Peyer's patch (tissue), 4 donors: ENCODE data around the gene DPM1. TPM values are rescaled to one million over a fixed set of nuclear protein-coding genes. Genes with fewer than 3 reads are reported as not detected.

Experiments
- DNase-seq, 3 donors: peaks; one replicate each; pipeline ENCODE4 v3.0.0-alpha.2; 2017 to 2019
- H3K27ac ChIP-seq, 4 donors: fragments of 200-600 bp; sonication (generic); one replicate each; pipeline ENCODE4 v1.5.1; 2016 to 2019
- H3K27me3 ChIP-seq, 2 donors: fragments of 200-600 bp; sonication (generic); one replicate each; pipeline ENCODE4 v1.5.1; 2019
- H3K36me3 ChIP-seq, 3 donors: fragments of 200-600 bp; sonication (generic); one replicate each; pipeline ENCODE4 v1.5.1; 2016 to 2019
- H3K4me1 ChIP-seq, 4 donors: fragments of 200-600 bp; sonication (generic); one replicate each; pipeline ENCODE4 v1.5.1; 2016 to 2019
- H3K4me3 ChIP-seq, 4 donors: fragments of 200-600 bp; sonication (generic); 1 replicate in 3 of 4; 2 replicates in 1 of 4; pipeline ENCODE4 v1.5.1; 2016 to 2019; ENCODE audit warnings: mild to moderate bottlenecking in 1 of 4
- H3K9me3 ChIP-seq, 4 donors: fragments of 200-600 bp; sonication (generic); one replicate each; pipeline ENCODE4 v1.5.1; 2016 to 2019; ENCODE audit warnings: mild to moderate bottlenecking in 1 of 4
- POLR2A ChIP-seq, 2 donors: fragments of 450-650 bp; IDR thresholded peaks; one replicate each; pipeline ENCODE4 v1.5.1; 2017; ENCODE audit warnings: antibody characterized with exemption in 2 of 2, mild to moderate bottlenecking in 2 of 2, moderate library complexity in 2 of 2
- total RNA-seq, 4 donors: library from RNA; depleted of rRNA; stranded (reverse); fragments of >200 nt; gene quantifications; one replicate each; pipeline ENCODE4 v1.1.0, GENCODE V29; 2016
- TF ChIP-seq, protein P1 (sequence below), 6 experiments: fragments of 450-650 bp in 4 of 6; fragments of 200-600 bp in 2 of 6; sonication (generic) in 1 of 6; IDR thresholded peaks; one replicate each; pipeline ENCODE4 v1.5.1; 2017 to 2019; ENCODE audit warnings: antibody characterized with exemption in 6 of 6, mild to moderate bottlenecking in 3 of 6, moderate library complexity in 1 of 6

Gene DPM1
- total RNA-seq, 4 donors from 2014 or later = 19.5 to 82.5 (median 24.8) TPM

DNA sequence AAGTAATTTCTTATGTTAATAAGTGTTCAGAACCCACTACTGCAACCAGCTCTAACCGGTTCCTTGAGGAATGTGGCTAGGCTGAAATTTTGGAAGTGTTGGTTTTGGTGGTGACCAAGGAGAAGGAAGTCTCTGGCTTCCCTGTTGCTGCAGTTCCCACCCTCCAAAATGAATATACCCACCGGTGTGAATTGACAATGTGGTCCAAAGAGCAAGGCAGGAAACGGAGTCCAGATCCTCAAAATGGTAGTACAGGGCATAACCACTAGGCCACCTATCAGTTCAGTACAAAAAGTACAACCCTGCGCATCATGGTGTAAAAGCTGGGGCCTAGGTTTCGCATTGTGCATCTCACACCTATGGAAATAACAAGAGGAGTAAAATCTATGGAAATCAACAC is 29.9 kb downstream of the DPM1 start:
- Histone ChIP-seq H3K27me3 (no peaks in the 10 kb centered on the region), H3K27ac (no peak overlapping the region), H3K4me1 (peaks cover 0 to 53% (median 0%) of the 10 kb centered on the region in 4 donors), H3K4me3 (peak overlapping the region in 1 of 4 donors; percentile 75), H3K9me3 (no peaks in the 10 kb centered on the region), H3K36me3 (peaks cover 0 to 7% (median 0%) of the 10 kb centered on the region in 3 donors)
- no peak for DNase-seq
- TF ChIP-seq, protein P1, sequence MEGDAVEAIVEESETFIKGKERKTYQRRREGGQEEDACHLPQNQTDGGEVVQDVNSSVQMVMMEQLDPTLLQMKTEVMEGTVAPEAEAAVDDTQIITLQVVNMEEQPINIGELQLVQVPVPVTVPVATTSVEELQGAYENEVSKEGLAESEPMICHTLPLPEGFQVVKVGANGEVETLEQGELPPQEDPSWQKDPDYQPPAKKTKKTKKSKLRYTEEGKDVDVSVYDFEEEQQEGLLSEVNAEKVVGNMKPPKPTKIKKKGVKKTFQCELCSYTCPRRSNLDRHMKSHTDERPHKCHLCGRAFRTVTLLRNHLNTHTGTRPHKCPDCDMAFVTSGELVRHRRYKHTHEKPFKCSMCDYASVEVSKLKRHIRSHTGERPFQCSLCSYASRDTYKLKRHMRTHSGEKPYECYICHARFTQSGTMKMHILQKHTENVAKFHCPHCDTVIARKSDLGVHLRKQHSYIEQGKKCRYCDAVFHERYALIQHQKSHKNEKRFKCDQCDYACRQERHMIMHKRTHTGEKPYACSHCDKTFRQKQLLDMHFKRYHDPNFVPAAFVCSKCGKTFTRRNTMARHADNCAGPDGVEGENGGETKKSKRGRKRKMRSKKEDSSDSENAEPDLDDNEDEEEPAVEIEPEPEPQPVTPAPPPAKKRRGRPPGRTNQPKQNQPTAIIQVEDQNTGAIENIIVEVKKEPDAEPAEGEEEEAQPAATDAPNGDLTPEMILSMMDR (IDR thresholded peaks at IDR 0.05) = peak in 2 of 6 experiments; percentile 7 to 13
- no peak for TF ChIP-seq POLR2A (IDR thresholded peaks at IDR 0.05)

DNA sequence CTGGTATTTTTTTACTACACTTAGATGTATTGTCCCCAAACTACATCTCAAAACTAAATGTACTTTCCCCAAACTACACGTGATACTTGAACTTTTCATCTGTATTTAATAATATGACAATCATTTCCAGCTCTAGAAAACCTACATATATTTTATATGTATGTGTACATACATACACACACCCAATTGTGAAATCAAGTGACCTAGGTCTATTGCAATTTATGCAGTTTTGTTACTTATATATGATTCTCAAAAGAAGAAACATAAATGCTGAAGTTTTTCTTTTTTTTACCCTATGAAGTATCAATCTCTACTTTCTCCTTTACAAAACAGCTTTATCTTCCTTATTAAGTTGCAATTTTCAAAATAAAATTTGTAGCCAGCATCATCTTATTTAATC is 31.8 kb downstream of the DPM1 start:
- no peak for DNase-seq
- Histone ChIP-seq H3K36me3 (peaks cover 0 to 12% (median 0%) of the 10 kb centered on the region in 3 donors), H3K4me1 (peaks cover 0 to 59% (median 0%) of the 10 kb centered on the region in 4 donors), H3K27ac (no peak overlapping the region), H3K4me3 (no peak overlapping the region), H3K9me3 (no peaks in the 10 kb centered on the region), H3K27me3 (no peaks in the 10 kb centered on the region)
- no peak for TF ChIP-seq POLR2A (IDR thresholded peaks at IDR 0.05)
- TF ChIP-seq, protein P1 (IDR thresholded peaks at IDR 0.05) = no peak

DNA sequence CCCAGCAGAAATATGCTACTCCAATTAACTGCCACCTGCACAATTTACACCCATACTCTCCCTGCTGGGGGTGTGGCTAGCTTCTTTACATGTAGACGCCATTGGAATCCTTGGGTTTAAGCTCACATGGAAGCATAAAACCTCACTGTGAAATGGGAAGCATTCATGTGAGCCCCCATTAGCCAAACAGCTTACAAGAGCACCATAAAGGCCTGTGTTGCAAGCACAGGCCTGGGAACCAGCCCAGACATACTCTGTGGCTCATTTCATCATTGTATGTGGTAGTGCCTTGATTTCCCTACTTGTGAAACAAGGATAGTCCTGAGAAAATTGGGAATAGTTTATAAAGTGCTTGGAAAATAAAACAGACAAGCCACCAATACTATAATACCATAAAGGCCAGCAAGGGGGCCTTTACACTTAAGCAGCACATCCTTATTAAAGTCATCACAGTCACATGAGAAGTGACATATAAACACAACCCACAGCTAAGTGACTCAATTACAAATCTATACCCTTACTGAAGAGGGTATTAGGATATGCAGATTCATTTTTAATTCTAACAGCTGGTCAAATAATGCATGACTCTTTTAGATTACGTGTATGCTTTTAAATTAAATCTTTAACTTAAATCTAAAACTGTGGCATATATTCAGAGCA is 33.9 kb downstream of the DPM1 start:
- Histone ChIP-seq H3K4me1 (peaks cover 0 to 61% (median 0%) of the 10 kb centered on the region in 4 donors), H3K36me3 (peaks cover 0 to 12% (median 0%) of the 10 kb centered on the region in 3 donors), H3K4me3 (no peak overlapping the region), H3K27ac (no peak overlapping the region), H3K27me3 (no peaks in the 10 kb centered on the region), H3K9me3 (no peaks in the 10 kb centered on the region)
- DNase-seq = no peak
- TF ChIP-seq, protein P1 (IDR thresholded peaks at IDR 0.05) = no peak
- no peak for TF ChIP-seq POLR2A (IDR thresholded peaks at IDR 0.05)

DNA sequence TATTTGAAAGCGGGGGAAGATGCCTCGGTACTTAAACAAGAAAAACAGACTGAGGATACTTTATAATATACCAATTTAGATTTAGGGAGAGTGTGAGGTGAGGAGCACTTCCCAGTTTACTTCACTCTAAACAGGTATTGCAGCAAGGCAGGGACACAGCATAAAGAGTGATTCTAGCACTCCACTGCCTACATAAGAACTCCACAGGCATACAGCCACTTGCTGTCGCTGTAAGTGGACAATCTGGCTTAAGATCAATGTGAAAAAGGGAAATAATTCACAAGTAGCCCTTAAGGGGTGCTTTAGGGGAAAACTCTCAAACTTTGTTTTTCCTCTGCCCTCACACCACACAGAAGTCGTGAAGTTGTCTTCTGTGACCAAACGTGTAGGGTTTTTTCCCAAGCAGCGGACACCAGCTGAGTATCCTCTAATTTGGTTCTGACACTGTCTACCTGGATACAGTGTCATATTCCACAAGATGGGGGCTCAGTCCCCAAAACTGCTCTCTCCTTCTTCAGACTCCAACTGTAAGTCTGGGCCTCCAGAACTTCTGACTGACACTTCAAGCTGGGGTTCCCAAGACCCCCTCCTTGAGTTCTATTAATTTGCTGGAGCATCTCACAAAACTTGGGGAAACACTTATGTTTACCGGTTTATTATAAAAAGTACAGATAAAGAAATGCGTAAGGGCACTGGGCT is 36.4 kb downstream of the DPM1 start:
- Histone ChIP-seq H3K4me1 (peaks cover 0 to 47% (median 3%) of the 10 kb centered on the region in 4 donors), H3K9me3 (no peaks in the 10 kb centered on the region), H3K4me3 (no peak overlapping the region), H3K36me3 (peaks cover 0 to 9% (median 0%) of the 10 kb centered on the region in 3 donors), H3K27ac (no peak overlapping the region), H3K27me3 (no peaks in the 10 kb centered on the region)
- no peak for TF ChIP-seq POLR2A (IDR thresholded peaks at IDR 0.05)
- TF ChIP-seq, protein P1 (IDR thresholded peaks at IDR 0.05) = no peak
- no peak for DNase-seq

DNA sequence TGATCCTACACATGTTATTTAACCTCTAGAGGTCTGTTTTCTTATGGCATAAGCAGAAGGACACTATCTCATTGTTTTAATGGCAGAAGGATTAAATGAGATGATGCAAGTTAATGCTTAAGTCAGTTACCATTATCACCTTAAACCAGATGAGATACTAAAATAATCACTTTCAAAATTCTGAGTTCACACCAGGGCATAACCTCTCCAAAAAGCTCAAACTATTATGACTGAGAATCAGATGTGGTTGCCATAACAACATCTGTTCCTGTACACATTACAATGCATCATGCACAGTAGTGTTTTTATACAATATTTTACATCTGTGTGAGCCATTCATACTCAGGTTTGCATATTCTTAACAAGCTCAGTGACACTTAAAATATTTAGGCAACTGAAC is 37.3 kb downstream of the DPM1 start:
- no peak for TF ChIP-seq POLR2A (IDR thresholded peaks at IDR 0.05)
- TF ChIP-seq, protein P1 (IDR thresholded peaks at IDR 0.05) = no peak
- no peaks in the 10 kb centered on the region for H3K27me3 ChIP-seq
- no peaks in the 10 kb centered on the region for H3K9me3 ChIP-seq
- peaks cover 0 to 9% (median 0%) of the 10 kb centered on the region in 3 donors for H3K36me3 ChIP-seq
- H3K27ac ChIP-seq = no peak overlapping the region
- H3K4me3 ChIP-seq = no peak overlapping the region
- DNase-seq = no peak
- peaks cover 0 to 54% (median 7%) of the 10 kb centered on the region in 4 donors for H3K4me1 ChIP-seq
